Stomach (tissue), 4 donors: ENCODE results near the gene NVL.

Experiments used
- EP300 ChIP-seq: sonication (generic); formaldehyde crosslinking; IDR thresholded peaks from one replicate; pipeline ENCODE4 v1.6.1; 2017; ENCODE audit warnings: antibody characterized with exemption
- POLR2A ChIP-seq, 4 donors: fragments of 450-650 bp; IDR thresholded peaks; one replicate each; pipeline ENCODE4 v1.6.1; 2016; ENCODE audit warnings: antibody characterized with exemption in 4 of 4, control low read depth in 2 of 4, mild to moderate bottlenecking in 1 of 4, moderate library complexity in 1 of 4
- POLR2AphosphoS5 ChIP-seq, 3 donors: sonication (generic); formaldehyde crosslinking; IDR thresholded peaks; one replicate each; pipeline ENCODE4 v1.6.1; 2016; ENCODE audit warnings: antibody characterized with exemption in 3 of 3
- TF ChIP-seq, protein P1 (sequence below), 7 experiments: fragments of 450-650 bp in 4 of 7; fragments of 200-600 bp in 3 of 7; sonication (generic) in 3 of 7; IDR thresholded peaks; one replicate each; pipeline ENCODE4 v1.5.1; 2016 to 2019; ENCODE audit warnings: antibody characterized with exemption in 7 of 7, control low read depth in 2 of 7, mild to moderate bottlenecking in 1 of 7

- TF ChIP-seq POLR2A (IDR thresholded peaks at IDR 0.05) (no peak), POLR2AphosphoS5 (IDR thresholded peaks at IDR 0.05) (no peak), EP300 (no peak)
- TF ChIP-seq, protein P1, sequence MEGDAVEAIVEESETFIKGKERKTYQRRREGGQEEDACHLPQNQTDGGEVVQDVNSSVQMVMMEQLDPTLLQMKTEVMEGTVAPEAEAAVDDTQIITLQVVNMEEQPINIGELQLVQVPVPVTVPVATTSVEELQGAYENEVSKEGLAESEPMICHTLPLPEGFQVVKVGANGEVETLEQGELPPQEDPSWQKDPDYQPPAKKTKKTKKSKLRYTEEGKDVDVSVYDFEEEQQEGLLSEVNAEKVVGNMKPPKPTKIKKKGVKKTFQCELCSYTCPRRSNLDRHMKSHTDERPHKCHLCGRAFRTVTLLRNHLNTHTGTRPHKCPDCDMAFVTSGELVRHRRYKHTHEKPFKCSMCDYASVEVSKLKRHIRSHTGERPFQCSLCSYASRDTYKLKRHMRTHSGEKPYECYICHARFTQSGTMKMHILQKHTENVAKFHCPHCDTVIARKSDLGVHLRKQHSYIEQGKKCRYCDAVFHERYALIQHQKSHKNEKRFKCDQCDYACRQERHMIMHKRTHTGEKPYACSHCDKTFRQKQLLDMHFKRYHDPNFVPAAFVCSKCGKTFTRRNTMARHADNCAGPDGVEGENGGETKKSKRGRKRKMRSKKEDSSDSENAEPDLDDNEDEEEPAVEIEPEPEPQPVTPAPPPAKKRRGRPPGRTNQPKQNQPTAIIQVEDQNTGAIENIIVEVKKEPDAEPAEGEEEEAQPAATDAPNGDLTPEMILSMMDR (IDR thresholded peaks at IDR 0.05) = no peak
Observed at GRCh38 chr1:224357626-224358124, 27.7 kb upstream of the NVL start.
